Astrocyte of the spinal cord (primary cell): ENCODE data around the gene NEURL2.

Experiments
- DNase-seq: peaks from one replicate; pipeline ENCODE4 v3.0.0; 2011; ENCODE audit warnings: low read depth, low spot score
- H3K4me3 ChIP-seq: 2 replicates; pipeline ENCODE4 v1.5.1; 2011; ENCODE audit warnings: low read depth, mild to moderate bottlenecking, low read length, moderate library complexity
- in situ Hi-C: cut with HindIII; loops from 2 replicates; pipeline ENCODE4 v1.10.0; 2017; ENCODE audit warnings: low sequenced_read_pairs
- TF ChIP-seq, protein P1 (sequence below): IDR thresholded peaks from 2 replicates; pipeline ENCODE4 v1.5.1; 2012; ENCODE audit warnings: low read depth, mild to moderate bottlenecking, low read length, inconsistent platforms

The NEURL2 gene

DNA sequence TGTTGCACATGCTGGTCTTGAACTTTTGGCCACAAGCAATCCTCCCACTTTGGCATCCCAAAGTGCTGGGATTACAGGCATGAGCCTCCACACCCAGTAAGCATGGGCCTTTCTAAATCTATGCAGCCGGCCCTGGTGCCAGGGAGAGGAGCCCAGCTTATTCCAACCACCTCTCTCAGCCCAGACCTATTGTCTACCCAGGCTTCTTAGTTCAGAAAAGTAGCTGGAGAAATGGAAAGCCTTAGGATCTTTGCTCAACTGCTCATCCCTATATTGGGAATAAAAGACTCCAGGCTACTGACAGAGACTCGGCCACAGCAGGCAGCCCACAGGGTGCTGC lies 35.7 kb upstream of the NEURL2 start:
- no peak overlapping the region for H3K4me3 ChIP-seq
- in situ Hi-C loops = no loop called here
- DNase-seq = no peak
- TF ChIP-seq, protein P1, sequence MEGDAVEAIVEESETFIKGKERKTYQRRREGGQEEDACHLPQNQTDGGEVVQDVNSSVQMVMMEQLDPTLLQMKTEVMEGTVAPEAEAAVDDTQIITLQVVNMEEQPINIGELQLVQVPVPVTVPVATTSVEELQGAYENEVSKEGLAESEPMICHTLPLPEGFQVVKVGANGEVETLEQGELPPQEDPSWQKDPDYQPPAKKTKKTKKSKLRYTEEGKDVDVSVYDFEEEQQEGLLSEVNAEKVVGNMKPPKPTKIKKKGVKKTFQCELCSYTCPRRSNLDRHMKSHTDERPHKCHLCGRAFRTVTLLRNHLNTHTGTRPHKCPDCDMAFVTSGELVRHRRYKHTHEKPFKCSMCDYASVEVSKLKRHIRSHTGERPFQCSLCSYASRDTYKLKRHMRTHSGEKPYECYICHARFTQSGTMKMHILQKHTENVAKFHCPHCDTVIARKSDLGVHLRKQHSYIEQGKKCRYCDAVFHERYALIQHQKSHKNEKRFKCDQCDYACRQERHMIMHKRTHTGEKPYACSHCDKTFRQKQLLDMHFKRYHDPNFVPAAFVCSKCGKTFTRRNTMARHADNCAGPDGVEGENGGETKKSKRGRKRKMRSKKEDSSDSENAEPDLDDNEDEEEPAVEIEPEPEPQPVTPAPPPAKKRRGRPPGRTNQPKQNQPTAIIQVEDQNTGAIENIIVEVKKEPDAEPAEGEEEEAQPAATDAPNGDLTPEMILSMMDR = no peak

DNA sequence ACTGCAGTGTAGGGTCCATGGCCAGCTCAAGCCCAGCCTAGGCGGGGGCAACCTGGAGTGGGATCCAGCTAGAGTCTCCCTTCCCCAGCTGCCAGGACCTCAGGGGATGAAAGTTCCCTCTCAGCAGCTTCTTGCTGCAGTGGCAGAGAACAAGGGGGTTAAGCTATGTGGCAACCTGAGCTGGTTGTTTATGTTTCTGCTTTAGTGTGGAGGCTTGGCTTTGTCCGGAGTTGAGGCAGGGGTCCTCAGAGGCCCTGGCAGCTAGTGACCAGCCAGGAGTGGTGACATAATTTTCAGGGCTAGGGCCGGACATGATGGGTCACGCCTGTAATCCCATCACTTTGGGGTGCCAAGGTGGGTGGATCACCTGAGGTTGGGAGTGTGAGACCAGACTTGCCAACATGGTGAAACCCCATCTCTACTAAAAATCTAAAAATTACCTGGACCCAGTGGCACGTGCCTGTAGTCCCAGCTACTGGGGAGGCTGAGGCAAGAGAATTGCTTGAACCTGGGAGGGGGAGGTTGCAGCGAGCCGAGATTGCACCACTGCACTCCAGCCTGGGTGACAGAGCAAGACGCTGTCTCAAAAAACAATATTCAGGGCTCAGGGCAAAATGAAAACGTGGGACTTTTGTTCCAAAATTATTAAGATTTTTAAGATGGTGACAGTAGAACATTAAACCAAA lies 35.0 kb upstream of the NEURL2 start:
- in situ Hi-C loops = no loop called here
- no peak overlapping the region for H3K4me3 ChIP-seq
- TF ChIP-seq, protein P1 = no peak
- DNase-seq = no peak

DNA sequence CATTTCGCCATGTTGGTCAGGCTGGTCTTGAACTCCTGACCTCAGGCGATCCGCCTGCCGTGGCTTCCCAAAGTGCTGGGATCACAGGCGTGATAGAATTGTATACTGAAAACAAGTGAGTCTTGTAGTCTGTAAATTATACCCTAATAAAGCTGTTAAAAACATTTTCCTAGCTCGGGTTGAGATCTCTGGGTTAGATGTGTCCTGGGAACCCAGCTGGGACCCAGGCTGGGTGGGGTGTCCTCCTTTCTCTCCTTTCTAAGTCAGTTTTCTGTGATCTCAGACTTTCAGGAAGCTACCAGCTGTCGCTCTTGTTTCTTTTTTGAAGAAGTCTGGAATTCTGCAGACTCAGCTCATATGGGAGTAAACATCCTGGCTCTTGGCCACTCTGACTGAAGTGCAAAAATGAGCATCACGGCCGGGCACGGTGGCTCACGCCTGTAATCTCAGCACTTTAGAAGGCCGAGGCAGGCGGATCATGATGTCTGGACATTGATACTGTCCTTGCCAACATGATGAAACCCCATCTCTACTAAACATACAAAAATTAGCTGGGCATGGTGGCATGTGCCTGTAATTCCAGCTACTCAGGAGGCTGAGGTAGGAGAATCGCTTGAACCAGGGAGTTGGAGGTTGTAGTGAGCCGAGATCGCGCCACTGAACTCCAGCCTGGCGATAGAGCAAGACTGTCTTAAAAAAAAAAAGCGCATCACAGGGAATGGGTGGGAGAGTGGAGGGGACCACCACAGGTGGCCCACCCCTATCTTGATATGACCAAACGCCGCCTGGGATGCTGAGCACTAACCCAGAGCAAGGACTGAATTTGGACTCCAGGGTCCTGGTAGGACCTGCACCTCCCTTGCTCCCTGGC lies 33.6 kb upstream of the NEURL2 start:
- H3K4me3 ChIP-seq = no peak overlapping the region
- DNase-seq = peak; percentile 64
- TF ChIP-seq, protein P1 = no peak
- in situ Hi-C loops = no loop called here

DNA sequence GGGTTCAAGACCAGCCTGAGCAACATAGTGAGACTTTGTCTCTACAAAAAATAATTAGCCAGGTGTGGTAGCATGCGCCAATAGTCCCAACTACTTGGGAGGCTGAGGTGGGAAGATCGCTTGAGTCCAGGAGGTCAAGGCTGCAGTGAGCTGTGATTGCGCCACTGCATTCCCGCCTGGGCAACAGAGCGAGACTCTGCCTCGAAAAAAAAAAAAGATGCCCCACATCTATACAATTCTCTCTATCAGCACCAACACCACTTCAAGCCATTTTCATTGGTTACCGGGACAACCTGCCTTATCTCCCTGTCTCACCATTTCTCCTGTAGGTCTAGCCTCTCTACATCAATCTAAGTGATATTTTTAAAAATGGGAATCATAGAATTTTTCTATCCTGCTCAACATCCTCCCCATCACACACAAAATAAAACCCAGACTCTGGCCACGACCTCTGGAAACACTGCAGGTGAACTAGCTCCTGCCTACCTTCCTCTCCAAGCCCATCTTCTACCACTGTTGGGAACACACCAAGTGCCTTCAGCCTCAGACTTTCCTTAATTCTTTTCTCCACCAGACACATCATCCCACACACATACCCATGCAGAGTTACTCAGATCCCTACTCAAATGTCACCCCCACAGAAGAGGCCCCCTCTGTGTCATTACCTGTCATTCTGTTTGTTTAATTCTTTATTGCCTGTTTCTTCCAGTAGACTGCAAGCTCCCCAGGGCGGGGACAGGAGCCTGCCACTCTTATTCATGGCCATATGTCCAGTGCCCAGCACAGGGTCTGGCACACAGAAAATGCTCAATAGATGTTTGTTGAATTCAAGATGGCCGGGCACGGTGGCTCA lies 30.6 kb upstream of the NEURL2 start:
- TF ChIP-seq, protein P1 = no peak
- H3K4me3 ChIP-seq = no peak overlapping the region
- in situ Hi-C loops = no loop called here
- DNase-seq = no peak

DNA sequence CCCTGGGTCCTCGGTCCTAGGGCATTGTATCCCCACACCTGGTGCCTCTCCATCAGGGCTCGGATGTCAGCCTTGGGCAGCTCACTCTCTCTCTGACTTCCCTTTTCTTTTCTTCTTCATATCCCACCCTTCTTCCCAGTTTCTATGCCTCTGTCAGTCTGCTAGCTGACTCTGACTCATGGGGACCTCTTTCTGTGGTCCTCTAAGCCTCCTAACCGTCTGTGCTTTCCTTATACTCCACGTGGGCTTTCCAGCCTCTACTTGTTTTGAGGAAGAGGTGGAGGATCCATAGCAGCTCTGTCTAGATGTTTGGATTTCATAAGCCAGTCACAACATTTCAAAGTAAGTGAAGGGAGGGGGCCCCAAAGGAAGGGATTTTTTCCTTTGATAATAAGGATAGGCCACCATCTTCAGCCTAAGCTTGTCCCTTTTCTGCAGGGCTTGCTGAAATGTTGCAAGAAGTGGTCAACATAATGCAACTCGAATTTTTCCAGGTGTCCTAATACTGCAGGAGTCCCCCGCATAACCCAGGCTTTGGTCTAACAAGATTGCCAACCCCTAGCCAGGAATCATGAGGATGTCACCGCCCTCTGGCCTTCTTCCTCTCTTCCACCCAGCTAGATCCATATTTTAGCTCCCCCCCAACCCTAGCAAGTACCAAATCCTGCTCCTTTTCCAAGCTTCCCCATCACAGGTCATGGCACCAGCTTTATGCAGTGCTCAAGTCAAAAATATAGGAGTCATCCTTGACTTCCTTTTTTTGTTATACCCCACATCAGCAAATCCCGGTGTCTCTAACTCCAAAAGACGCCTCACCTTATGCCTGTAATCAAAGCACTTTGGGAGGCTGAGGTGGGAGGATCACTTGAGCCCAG lies 29.7 kb upstream of the NEURL2 start:
- TF ChIP-seq, protein P1 = no peak
- in situ Hi-C loops = no loop called here
- peak; percentile 27 for DNase-seq
- H3K4me3 ChIP-seq = no peak overlapping the region
